ENCODE results near the gene ANKS6.
A peak's percentile ranks its signal among the peaks of the same experiment; 100 is the strongest.

Gene ANKS6

GRCh38 chr9:98796364-98797101, at the start of gene ANKS6:
Gene ANKS6, minus strand, starts transcription at chr9:98796555. Its CDS starts 64 bp downstream, at chr9:98796491.
- FAIRE-seq (no peak), DNase-seq (ENCODE audit: insufficient read length, low spot score) (peak; percentile 83)
- TF ChIP-seq, protein P1, sequence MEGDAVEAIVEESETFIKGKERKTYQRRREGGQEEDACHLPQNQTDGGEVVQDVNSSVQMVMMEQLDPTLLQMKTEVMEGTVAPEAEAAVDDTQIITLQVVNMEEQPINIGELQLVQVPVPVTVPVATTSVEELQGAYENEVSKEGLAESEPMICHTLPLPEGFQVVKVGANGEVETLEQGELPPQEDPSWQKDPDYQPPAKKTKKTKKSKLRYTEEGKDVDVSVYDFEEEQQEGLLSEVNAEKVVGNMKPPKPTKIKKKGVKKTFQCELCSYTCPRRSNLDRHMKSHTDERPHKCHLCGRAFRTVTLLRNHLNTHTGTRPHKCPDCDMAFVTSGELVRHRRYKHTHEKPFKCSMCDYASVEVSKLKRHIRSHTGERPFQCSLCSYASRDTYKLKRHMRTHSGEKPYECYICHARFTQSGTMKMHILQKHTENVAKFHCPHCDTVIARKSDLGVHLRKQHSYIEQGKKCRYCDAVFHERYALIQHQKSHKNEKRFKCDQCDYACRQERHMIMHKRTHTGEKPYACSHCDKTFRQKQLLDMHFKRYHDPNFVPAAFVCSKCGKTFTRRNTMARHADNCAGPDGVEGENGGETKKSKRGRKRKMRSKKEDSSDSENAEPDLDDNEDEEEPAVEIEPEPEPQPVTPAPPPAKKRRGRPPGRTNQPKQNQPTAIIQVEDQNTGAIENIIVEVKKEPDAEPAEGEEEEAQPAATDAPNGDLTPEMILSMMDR (IDR thresholded peaks at IDR 0.05; ENCODE audit: insufficient read depth, missing control alignments): peak; percentile 46

- FAIRE-seq: no peak
- TF ChIP-seq, protein P1 (IDR thresholded peaks at IDR 0.05; ENCODE audit: insufficient read depth, missing control alignments): no peak
- DNase-seq (ENCODE audit: insufficient read length, low spot score): no peak
Measured at GRCh38 chr9:98846081-98846480, 49.7 kb upstream of the ANKS6 start.

DNA sequence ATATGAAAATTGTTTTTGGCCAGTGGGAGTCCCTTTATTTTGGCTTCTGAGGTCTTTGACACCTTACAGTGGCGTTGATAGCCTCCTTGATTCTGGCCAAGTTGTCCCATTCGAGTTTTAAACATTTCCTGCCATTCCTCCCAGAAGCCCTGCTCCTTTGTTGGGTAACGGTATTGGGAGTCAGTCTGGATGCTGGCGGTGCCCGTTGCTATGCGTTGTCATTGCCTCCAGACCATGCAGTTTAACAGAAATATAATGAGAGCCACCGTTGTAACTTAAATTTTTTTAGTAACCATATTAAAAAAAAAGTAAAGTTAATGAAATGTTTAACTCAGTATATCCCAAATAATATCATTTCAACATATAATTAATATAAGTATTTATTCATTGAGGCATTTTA, 46.2 kb upstream of the ANKS6 start:
- TF ChIP-seq, protein P1 (IDR thresholded peaks at IDR 0.05; ENCODE audit: insufficient read depth, missing control alignments): no peak
- DNase-seq (ENCODE audit: insufficient read length, low spot score) (no peak), FAIRE-seq (no peak)

DNA sequence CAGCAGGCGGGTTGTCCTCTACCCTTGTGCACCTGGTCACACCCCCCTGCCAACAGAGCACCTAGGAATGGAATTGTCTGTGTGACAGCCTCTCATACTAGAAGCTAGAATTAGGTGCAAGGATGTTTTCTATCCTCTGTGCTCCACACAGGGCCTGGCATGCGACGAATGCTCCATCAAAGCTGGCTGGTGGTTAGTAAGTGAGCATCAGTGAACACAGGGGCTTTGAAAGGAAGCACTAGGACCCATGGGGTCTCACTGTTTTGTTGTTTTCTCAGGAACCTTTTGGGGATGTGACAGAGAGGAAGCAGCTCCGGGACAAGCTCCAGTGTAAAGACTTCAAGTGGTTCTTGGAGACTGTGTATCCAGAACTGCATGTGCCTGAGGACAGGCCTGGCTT, 43.4 kb upstream of the ANKS6 start:
- FAIRE-seq (no peak), DNase-seq (ENCODE audit: insufficient read length, low spot score) (no peak)
- TF ChIP-seq, protein P1 (IDR thresholded peaks at IDR 0.05; ENCODE audit: insufficient read depth, missing control alignments): no peak

DNA sequence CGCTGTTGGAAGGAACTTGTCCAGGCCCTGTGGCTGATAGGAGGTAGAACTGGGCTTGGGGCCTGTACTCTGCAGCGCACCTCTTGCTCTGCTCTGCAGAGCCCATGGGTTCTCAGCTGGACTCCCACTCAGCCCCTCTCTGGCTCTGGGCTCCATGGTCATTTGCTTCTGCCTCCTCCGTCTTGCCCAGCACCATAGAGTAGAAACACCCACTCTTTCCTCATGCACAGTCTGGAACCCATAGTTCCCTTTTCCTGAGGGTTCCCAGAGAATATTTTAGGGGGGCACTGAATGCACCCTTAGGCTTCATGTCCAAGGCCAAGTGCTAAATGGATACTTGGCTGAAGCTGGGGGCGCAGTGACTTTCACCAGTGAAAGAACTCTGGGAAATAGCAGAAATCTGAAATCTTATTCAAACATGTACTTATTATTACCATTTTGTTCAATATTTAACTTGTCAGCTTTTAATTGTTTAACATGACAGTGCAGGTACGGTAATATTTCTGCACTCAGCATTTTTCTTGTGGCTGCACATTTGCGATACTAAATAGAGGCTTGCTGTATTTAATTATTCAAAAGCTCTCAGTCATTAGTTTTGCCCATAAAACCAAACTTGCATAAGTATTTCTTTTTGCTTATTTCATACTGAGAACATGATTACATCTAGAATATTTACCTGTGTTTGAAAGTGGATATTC, 42.7 kb upstream of the ANKS6 start:
- FAIRE-seq (no peak), DNase-seq (ENCODE audit: insufficient read length, low spot score) (no peak)
- TF ChIP-seq, protein P1 (IDR thresholded peaks at IDR 0.05; ENCODE audit: insufficient read depth, missing control alignments): no peak

DNA sequence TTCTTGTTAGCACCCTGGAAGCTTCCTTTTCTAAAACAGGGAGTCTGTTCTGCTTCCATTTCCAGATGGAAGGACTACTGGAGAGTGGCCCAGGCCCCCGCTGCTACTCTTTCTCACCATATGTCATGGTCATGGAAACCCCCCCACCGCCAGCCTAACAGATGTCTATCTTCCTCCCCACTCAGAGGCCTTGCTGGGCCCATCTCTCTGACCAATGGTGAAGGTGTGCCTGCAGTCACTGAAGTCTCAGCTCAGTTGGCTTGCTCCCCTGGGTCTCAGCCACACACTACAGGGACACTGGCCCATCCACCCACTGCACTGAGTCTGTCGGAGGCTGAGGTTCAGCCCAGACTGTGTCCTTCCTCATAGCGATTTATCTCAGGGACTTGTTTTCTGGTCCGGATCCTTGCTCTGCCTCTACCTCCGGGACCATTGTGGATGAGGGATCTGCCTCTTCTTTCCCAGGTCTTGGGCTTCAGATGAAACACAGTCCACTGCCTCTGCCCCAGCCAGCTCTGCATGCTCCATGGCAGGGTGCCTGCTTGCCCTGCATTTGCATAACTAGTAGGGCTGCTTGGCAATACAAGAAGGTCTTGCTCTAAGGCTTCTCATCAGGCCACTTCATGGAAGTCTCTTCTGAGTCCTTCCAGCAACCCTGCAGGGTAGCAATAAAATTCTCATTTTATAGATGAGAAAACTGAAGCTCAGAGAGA, 42.0 kb upstream of the ANKS6 start:
- FAIRE-seq (no peak), DNase-seq (ENCODE audit: insufficient read length, low spot score) (no peak)
- TF ChIP-seq, protein P1 (IDR thresholded peaks at IDR 0.05; ENCODE audit: insufficient read depth, missing control alignments): no peak

Measured in D721Med (cell line).